LNCAP (cell line): ENCODE results near the gene DPP6.

ENCODE experiments used
- TF ChIP-seq, protein P1 (sequence below): fragments of 450-650 bp; IDR thresholded peaks from 2 replicates; pipeline ENCODE4 v1.5.1; 2017; ENCODE audit warnings: mild to moderate bottlenecking

The DPP6 gene

DNA sequence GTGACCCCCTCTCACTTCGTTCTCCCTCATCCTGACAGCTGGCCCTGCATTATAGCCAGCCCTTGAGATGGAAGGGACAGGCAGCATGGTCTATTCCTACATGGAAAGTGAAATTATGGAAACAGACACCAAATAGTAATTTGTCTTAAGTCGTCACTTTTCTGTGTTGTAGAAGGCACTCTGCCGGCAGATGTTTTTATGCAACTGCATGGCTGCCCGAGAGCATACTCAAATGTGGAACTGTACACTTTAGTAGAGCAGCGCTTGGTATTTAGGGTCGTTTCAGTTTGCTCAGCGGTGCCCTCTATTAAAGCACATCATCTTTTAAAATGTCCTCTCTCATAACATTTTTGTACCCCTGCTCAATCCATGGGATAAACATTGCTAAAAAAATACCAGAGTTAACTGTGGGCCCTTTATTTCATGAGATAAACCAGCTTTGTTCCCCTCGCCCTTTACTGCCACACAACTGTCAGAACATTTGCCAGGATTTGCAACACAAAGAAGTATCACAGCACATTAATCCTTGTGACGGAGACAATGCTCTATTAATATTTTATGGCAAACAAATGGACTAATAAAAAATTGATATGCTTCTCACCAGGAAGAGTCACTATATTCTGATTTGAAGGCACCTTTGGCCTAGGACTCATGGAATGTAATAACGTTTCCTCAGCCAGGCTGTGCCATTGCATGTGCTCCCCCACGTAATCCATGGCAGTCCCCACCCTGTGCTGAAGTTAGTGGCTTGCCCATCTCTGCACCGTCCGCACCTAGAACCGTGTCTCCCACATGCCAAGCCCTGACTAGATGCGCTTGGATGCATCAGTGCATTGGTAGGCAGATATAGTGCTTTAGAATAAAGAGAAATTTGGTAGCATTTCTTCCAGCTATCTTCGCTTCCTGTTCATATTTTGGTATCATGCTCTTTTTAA is 729.4 kb downstream of the DPP6 start:
- TF ChIP-seq, protein P1, sequence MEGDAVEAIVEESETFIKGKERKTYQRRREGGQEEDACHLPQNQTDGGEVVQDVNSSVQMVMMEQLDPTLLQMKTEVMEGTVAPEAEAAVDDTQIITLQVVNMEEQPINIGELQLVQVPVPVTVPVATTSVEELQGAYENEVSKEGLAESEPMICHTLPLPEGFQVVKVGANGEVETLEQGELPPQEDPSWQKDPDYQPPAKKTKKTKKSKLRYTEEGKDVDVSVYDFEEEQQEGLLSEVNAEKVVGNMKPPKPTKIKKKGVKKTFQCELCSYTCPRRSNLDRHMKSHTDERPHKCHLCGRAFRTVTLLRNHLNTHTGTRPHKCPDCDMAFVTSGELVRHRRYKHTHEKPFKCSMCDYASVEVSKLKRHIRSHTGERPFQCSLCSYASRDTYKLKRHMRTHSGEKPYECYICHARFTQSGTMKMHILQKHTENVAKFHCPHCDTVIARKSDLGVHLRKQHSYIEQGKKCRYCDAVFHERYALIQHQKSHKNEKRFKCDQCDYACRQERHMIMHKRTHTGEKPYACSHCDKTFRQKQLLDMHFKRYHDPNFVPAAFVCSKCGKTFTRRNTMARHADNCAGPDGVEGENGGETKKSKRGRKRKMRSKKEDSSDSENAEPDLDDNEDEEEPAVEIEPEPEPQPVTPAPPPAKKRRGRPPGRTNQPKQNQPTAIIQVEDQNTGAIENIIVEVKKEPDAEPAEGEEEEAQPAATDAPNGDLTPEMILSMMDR = no peak

DNA sequence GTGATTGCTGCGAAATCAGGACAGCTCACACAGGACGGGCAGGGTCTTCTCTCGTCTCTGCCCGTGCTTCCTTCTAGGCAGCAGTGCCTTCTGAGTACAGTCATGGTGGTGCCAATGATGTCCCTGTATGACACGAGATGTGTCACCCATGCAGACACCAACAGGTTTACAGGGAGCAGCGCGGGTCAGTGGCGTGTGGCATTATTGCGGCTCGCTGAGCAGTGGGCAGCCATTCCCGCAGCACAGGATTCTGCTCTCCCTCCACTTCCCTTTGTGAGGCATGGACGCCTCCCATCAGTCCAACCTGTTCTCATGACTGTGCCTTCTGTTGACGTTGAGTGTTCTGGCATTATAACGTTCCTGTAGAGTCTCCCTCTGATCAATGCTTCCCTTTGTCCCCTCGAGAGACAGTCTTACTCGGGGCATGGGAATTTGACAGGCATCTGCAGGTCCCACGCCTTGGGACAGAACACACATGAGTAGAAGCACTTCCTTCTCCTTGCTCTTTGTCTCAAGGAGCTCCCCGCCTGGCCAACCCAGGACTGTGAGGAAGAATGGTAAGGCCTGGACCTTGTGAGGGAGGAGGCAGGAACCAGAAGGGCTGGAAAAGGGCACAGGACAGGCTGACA is 731.2 kb downstream of the DPP6 start:
- TF ChIP-seq, protein P1 = no peak

DNA sequence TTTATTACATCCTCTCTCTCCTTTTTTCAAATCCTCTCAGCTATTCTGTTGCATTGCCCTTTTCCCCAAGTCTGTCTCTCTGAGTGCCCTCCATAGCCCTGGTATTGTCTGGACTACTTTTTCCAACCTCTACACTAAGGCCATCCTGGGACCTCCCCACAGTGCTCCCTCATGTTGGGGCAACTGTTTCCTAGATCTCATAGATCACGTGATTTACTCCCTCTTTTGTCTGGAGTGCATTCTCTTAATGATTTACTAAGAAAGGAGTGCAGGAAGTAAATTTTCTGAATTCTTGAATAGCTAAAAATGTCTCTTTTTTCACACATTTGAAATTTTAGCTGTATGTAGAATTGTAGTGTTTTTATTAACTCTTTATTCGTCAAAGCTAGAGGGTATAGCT is 733.7 kb downstream of the DPP6 start:
- TF ChIP-seq, protein P1 = no peak

DNA sequence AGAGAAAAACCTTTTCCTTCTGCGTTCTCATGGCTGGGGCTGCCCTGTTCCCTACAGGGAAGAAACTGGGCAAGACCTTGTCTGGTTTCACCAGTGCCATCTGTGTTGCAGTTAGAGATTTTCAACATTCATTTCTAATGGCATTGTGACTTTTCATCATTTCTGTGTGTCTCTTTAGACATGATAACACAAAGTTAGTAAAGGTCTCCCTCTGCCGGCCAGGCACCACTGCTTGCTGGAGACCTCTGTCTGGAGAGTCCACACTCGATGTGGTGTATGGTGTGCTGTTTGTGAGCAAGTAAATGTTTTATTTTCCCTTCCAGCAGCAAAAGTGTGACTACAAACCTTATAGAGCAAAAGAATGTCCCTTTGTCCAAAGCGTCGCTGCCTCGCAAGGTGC is 737.2 kb downstream of the DPP6 start:
- TF ChIP-seq, protein P1 = peak; percentile 72

DNA sequence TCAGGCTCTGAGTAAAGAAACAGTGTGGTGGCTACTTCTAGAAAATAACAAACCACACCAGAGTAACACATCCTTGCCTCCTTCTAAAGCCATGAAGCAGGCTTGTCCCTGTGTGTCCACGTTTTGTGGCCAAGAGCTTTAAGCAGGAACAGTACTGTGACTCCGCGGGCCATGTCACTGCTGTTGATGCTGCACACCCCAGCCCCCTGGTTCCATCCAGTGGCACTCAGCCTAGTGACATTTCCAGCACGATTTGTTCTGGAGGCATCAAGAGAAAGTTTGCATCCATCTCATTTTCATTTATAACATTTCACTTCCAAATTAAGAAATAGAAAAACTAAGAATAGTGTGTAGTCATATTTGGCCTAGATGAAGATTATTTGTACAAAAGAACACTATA is 739.4 kb downstream of the DPP6 start:
- TF ChIP-seq, protein P1 = no peak

DNA sequence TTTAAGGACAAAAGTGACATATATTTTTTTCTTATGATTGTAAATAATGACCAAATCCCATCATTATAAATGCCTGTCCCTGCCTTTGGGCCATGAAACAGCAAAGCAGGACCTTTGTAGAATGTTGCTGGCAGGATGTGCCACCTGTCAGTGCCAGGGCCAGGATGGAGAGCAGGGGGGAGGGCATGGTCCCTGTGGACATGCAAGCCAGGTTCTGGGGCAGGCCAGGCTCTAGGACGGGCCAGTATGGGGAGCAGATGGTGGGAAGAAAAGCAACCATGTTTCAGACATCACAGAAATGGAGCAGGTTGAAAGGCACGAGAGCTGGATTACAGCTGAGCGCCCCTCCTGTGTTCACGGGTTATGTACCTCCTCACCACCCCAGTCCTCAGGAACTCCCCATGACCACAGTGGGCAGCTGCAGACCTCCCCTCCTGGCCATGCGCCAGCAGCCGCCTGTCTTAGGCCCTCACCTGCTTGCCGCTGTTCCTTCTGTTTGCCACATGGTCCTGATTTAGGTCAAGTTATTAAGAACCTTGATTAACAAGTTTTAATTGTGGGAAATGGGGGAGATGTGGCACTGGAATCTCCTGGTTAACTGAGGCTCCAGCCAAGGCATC is 740.3 kb downstream of the DPP6 start:
- TF ChIP-seq, protein P1 = no peak

DNA sequence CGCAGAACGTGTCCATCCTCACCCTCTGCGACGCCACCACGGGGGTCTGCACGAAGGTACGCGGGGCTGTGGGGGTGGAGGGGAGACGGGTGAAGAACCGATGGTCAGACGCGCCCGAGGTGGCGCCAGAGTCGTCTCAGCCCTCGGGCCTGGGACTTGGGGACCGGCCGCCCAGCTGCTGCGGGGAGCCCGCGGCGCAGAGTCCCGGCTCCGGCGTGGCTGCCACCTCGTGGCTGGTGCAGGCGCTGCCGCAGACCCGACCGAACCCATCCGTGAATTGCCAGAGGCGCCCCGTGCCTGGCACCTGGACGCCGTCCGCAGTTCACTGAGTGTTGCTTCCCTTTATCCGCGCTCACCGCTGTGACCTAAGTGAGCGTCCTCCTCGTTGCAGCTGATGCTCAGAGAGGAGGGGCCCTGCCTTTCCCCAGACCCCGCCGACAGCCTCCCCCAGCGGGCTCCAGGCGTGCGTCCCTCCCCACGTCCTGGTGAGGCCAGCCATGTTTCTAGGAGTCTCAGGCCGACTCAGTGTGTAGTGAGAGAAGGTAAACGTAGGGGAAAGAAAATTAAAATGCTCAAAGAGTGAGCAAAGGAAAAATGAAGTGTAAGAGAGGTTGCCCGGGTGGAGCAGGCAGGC is 742.1 kb downstream of the DPP6 start:
- TF ChIP-seq, protein P1 = peak; percentile 84
